ENCODE data around the gene HOXB7. TPM values are rescaled to one million over a fixed set of nuclear protein-coding genes. Genes with fewer than 3 reads are reported as not detected.

HOXB7 gene
- total RNA-seq, 2 experiments from 2014 or later, result 9.2 to 16.3 TPM

DNA sequence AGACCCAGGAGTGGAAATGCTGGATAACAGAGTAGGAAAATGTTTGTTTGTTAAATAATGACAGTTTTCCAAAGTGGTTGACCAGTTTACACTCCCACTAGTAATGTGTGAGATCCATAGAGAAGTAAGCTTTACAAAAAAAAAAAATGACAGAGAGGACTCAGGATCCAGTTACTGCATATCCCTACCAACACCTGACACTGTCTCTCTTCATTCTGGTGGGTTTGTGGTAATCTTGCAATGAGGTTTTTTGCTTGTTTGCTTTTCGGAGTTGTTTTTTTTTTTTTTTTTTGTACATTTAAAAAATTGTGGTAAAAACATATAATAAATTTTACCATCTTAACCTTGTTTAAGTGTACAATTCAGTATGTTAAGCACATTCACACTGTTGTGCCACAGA, 38.9 kb upstream of the HOXB7 start:
- no TSS peak for BruUV-seq (replicated peaks)
- Histone ChIP-seq H2AFZ (ENCODE audit: low read length) (no peak overlapping the region), H3K4me1 (ENCODE audit: insufficient read depth, low read length, poor library complexity, severe bottlenecking) (no peaks in the 10 kb centered on the region), H3K27ac (ENCODE audit: low read depth, low read length, poor library complexity, severe bottlenecking) (no peak overlapping the region), H3K9me2 (ENCODE audit: insufficient read depth, low read length) (no peaks in the 10 kb centered on the region), H3K36me3 (ENCODE audit: insufficient read depth, low read length) (no peaks in the 10 kb centered on the region), H3K4me3 (ENCODE audit: low read depth, low read length, poor library complexity, severe bottlenecking) (no peak overlapping the region), H3K79me2 (ENCODE audit: insufficient read depth, low read depth, low read length) (no peaks in the 10 kb centered on the region), H4K20me1 (ENCODE audit: insufficient read depth, low read length) (no peaks in the 10 kb centered on the region), H3K9me3 (ENCODE audit: low read length) (no peaks in the 10 kb centered on the region), H3K4me2 (ENCODE audit: low read length) (no peak overlapping the region)
- ChIA-PET CTCF (ENCODE audit: unreplicated experiment) (no interaction called here), POLR2A (interaction anchor here (0.7 kb wide), 1 partner anchor 83 kb away, joined by 3 read pairs; no protein-coding TSS in a partner anchor)
- DNase-seq (ENCODE audit: low spot score), result no peak
- intact Hi-C loops (cut with micrococcal nuclease; ENCODE audit: unreplicated experiment), result no loop called here
- TF ChIP-seq, protein P1, sequence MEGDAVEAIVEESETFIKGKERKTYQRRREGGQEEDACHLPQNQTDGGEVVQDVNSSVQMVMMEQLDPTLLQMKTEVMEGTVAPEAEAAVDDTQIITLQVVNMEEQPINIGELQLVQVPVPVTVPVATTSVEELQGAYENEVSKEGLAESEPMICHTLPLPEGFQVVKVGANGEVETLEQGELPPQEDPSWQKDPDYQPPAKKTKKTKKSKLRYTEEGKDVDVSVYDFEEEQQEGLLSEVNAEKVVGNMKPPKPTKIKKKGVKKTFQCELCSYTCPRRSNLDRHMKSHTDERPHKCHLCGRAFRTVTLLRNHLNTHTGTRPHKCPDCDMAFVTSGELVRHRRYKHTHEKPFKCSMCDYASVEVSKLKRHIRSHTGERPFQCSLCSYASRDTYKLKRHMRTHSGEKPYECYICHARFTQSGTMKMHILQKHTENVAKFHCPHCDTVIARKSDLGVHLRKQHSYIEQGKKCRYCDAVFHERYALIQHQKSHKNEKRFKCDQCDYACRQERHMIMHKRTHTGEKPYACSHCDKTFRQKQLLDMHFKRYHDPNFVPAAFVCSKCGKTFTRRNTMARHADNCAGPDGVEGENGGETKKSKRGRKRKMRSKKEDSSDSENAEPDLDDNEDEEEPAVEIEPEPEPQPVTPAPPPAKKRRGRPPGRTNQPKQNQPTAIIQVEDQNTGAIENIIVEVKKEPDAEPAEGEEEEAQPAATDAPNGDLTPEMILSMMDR (conservative IDR thresholded peaks at IDR 0.05; ENCODE audit: low read length), result no peak
- no peak for TF ChIP-seq EZH2phosphoT487 (IDR thresholded peaks at IDR 0.05; ENCODE audit: borderline replicate concordance, low read depth, low read length)

DNA sequence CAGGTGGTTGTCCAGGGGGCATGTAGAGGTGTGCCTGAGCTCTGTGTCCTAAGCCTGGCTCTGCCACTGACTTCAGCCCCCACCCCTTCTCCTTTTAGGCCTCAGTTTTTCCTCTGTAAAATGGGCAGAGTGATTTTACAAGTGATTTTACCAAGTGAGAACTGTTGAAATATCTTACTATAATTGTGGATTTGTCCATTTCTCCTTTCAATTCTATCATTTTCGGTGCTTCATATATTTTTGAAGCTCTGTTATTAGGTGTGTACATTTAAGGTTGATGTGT, 37.1 kb upstream of the HOXB7 start:
- Histone ChIP-seq H3K27ac (ENCODE audit: low read depth, low read length, poor library complexity, severe bottlenecking) (no peak overlapping the region), H3K4me3 (ENCODE audit: low read depth, low read length, poor library complexity, severe bottlenecking) (no peak overlapping the region), H3K79me2 (ENCODE audit: insufficient read depth, low read depth, low read length) (no peaks in the 10 kb centered on the region), H2AFZ (ENCODE audit: low read length) (no peak overlapping the region), H4K20me1 (ENCODE audit: insufficient read depth, low read length) (no peaks in the 10 kb centered on the region), H3K9me2 (ENCODE audit: insufficient read depth, low read length) (no peaks in the 10 kb centered on the region), H3K4me1 (ENCODE audit: insufficient read depth, low read length, poor library complexity, severe bottlenecking) (no peaks in the 10 kb centered on the region), H3K36me3 (ENCODE audit: insufficient read depth, low read length) (no peaks in the 10 kb centered on the region), H3K9me3 (ENCODE audit: low read length) (no peaks in the 10 kb centered on the region), H3K4me2 (ENCODE audit: low read length) (peak overlapping the region; percentile 51; the same call in 1 of the 2 replicates)
- CTCF ChIA-PET (ENCODE audit: unreplicated experiment), result no interaction called here
- intact Hi-C loops (cut with micrococcal nuclease; ENCODE audit: unreplicated experiment), result no loop called here
- no TSS peak for BruUV-seq (replicated peaks)
- POLR2A ChIA-PET, result no interaction called here
- DNase-seq (ENCODE audit: low spot score), result no peak
- TF ChIP-seq EZH2phosphoT487 (IDR thresholded peaks at IDR 0.05; ENCODE audit: borderline replicate concordance, low read depth, low read length), result no peak
- TF ChIP-seq, protein P1 (conservative IDR thresholded peaks at IDR 0.05; ENCODE audit: low read length), result no peak

DNA sequence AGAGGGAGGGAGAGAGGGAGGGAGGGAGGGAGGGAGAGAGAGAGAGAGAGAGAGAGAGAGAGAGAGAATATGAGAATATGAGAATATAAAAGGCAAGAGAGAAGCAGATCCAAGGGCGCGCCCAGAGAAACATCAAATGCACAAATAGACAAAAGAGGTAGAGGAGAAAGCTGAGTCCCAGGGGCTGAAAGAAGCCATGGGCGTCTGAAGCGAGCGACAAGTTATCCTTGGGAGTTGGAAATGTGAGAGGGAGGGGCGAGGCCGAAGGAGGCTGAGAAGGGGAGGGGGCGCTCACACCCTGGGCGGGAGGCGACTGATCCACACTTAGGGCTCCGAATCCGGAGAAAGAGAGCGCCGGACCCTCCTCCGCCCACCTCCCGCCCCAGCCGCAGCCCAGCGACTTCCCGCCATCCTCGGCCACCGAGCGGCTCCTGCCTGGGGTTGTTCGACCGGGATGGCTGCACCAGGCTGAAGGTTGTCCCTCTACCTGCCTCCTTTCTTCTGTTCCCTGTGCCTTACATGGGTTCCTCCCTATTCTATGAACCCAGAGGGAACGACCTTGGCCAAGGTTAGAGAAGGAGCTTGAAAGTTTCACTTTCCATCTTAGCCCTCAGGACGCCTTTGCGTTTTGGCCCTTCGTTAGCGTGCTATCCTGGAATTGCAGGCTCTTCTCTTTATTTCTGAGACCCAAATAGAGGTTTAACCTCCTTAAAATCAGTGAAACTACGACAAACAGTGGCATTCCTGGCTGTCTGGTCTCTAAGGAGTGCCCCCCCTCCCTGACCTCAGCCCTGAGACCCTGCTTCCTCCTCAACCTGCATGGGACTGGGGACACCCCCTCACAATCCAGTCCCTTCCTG, 36.5 kb upstream of the HOXB7 start:
- no TSS peak for BruUV-seq (replicated peaks)
- Histone ChIP-seq H3K9me3 (ENCODE audit: low read length) (no peaks in the 10 kb centered on the region), H3K27ac (ENCODE audit: low read depth, low read length, poor library complexity, severe bottlenecking) (no peak overlapping the region), H3K4me1 (ENCODE audit: insufficient read depth, low read length, poor library complexity, severe bottlenecking) (no peaks in the 10 kb centered on the region), H4K20me1 (ENCODE audit: insufficient read depth, low read length) (no peaks in the 10 kb centered on the region), H3K4me3 (ENCODE audit: low read depth, low read length, poor library complexity, severe bottlenecking) (peak overlapping the region; percentile 43), H3K4me2 (ENCODE audit: low read length) (peak overlapping the region; percentile 51), H3K79me2 (ENCODE audit: insufficient read depth, low read depth, low read length) (no peaks in the 10 kb centered on the region), H3K36me3 (ENCODE audit: insufficient read depth, low read length) (no peaks in the 10 kb centered on the region), H3K9me2 (ENCODE audit: insufficient read depth, low read length) (no peaks in the 10 kb centered on the region), H2AFZ (ENCODE audit: low read length) (peak overlapping the region; percentile 46; the same call in 1 of the 2 replicates)
- ChIA-PET CTCF (ENCODE audit: unreplicated experiment) (no interaction called here), POLR2A (no interaction called here)
- intact Hi-C loops (cut with micrococcal nuclease; ENCODE audit: unreplicated experiment), result no loop called here
- DNase-seq (ENCODE audit: low spot score), result no peak
- TF ChIP-seq EZH2phosphoT487 (IDR thresholded peaks at IDR 0.05; ENCODE audit: borderline replicate concordance, low read depth, low read length), result no peak
- TF ChIP-seq, protein P1 (conservative IDR thresholded peaks at IDR 0.05; ENCODE audit: low read length), result no peak

Measured in OCI-LY7 (cell line).